Body of pancreas (tissue), 4 donors: Measurements from ENCODE around the gene SNAP25. TPM values are rescaled to one million over a fixed set of nuclear protein-coding genes. Genes with fewer than 3 reads are reported as not detected.

Experiments used
- ATAC-seq: fragments of 150-250 bp; one replicate; pipeline ENCODE4 v1.9.1; 2016
- DNase-seq, 4 donors: peaks; one replicate each; pipeline ENCODE4 v3.0.0-alpha.2; 2019
- H3K27ac ChIP-seq, 4 donors: fragments of 200-600 bp; sonication (generic); 1 replicate in 3 of 4; 2 replicates in 1 of 4; pipeline versions ENCODE4 v1.5.1 to v1.6.1; 2016 to 2019; ENCODE audit warnings: mild to moderate bottlenecking in 1 of 4, mixed read lengths in 1 of 4, moderate library complexity in 1 of 4
- H3K27me3 ChIP-seq, 2 donors: fragments of 200-600 bp; sonication (generic); one replicate each; pipeline ENCODE4 v1.6.0; 2016; ENCODE audit warnings: mild to moderate bottlenecking in 1 of 2
- H3K36me3 ChIP-seq, 2 donors: fragments of 200-600 bp; sonication (generic); replicated peaks in 1 of 2; 2 replicates each; pipeline ENCODE4 v1.5.1; 2016; ENCODE audit warnings: low read depth in 2 of 2; ENCODE audit not compliant: insufficient read depth in 1 of 2
- H3K4me1 ChIP-seq: fragments of 200-600 bp; sonication (generic); one replicate; pipeline ENCODE4 v1.6.0; 2016
- H3K4me3 ChIP-seq, 2 donors: fragments of 200-600 bp; sonication (generic); 1 replicate in 1 of 2; 2 replicates in 1 of 2; pipeline ENCODE4 v1.5.1; 2016 to 2019
- H3K9me3 ChIP-seq, 3 donors: fragments of 200-600 bp; sonication (generic); 1 replicate in 2 of 3; 2 replicates in 1 of 3; pipeline ENCODE4 v1.5.1; 2016
- POLR2A ChIP-seq, 3 donors: fragments of 450-650 bp; IDR thresholded peaks; one replicate each; pipeline ENCODE4 v1.6.1; 2016; ENCODE audit warnings: antibody characterized with exemption in 3 of 3, mild to moderate bottlenecking in 2 of 3
- WGBS, 2 donors: methylation state at CpG; one replicate each; pipeline ENCODE4 v1.1.5; 2017; 5-methylcytosine and 5-hydroxymethylcytosine counted together
- intact Hi-C: fragments of 100-400 bp; cut with DNase I; formaldehyde crosslinking; loops from one replicate; pipeline ENCODE4 v1.15.1; 2023
- total RNA-seq, 2 donors: library from RNA; depleted of rRNA; stranded (reverse); fragments of >200 nt; gene quantifications; one replicate each; pipeline ENCODE4 v1.1.0, GENCODE V29; 2016
- TF ChIP-seq, protein P1 (sequence below), 7 experiments: fragments of 450-650 bp in 4 of 7; fragments of 200-600 bp in 3 of 7; sonication (generic) in 3 of 7; IDR thresholded peaks; one replicate each; pipeline ENCODE4 v1.5.1; 2016 to 2019; ENCODE audit warnings: antibody characterized with exemption in 7 of 7

The SNAP25 gene
- total RNA-seq, 2 donors from 2014 or later = 3.4 to 10.9 TPM

DNA sequence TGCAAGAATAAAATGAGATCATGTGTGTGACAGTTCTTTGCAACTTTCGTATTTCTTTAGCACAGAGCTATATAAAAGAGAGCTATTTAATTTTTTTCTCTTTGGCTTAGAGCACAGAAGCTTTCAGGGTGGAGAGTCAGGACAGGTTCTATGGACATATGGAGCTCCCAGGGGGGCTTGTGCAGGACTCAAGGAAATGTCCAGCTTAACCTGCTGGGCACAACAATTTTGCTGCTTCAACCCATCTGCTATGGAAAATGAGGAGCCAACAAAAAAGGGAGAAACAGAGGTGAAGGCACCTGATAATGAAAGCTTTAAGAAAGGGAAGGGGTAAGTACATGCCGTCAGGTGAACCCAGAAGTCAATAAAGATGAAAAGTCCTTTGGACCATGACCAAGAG lies 5.1 kb upstream of the SNAP25 start:
- Histone ChIP-seq H3K27me3 (peaks cover 0 to 8% of the 10 kb centered on the region in 2 donors), H3K4me3 (no peak overlapping the region), H3K9me3 (no peaks in the 10 kb centered on the region), H3K36me3 (no peaks in the 10 kb centered on the region), H3K4me1 (peaks cover 6% of the 10 kb centered on the region), H3K27ac (no peak overlapping the region)
- intact Hi-C loops = no loop called here
- DNase-seq = no peak
- ATAC-seq = no peak
- TF ChIP-seq, protein P1, sequence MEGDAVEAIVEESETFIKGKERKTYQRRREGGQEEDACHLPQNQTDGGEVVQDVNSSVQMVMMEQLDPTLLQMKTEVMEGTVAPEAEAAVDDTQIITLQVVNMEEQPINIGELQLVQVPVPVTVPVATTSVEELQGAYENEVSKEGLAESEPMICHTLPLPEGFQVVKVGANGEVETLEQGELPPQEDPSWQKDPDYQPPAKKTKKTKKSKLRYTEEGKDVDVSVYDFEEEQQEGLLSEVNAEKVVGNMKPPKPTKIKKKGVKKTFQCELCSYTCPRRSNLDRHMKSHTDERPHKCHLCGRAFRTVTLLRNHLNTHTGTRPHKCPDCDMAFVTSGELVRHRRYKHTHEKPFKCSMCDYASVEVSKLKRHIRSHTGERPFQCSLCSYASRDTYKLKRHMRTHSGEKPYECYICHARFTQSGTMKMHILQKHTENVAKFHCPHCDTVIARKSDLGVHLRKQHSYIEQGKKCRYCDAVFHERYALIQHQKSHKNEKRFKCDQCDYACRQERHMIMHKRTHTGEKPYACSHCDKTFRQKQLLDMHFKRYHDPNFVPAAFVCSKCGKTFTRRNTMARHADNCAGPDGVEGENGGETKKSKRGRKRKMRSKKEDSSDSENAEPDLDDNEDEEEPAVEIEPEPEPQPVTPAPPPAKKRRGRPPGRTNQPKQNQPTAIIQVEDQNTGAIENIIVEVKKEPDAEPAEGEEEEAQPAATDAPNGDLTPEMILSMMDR (IDR thresholded peaks at IDR 0.05) = no peak
- no peak for TF ChIP-seq POLR2A (IDR thresholded peaks at IDR 0.05)
- WGBS, 2 donors = 38 to 40% methylated on average over 2 of the region's 2 CpGs

DNA sequence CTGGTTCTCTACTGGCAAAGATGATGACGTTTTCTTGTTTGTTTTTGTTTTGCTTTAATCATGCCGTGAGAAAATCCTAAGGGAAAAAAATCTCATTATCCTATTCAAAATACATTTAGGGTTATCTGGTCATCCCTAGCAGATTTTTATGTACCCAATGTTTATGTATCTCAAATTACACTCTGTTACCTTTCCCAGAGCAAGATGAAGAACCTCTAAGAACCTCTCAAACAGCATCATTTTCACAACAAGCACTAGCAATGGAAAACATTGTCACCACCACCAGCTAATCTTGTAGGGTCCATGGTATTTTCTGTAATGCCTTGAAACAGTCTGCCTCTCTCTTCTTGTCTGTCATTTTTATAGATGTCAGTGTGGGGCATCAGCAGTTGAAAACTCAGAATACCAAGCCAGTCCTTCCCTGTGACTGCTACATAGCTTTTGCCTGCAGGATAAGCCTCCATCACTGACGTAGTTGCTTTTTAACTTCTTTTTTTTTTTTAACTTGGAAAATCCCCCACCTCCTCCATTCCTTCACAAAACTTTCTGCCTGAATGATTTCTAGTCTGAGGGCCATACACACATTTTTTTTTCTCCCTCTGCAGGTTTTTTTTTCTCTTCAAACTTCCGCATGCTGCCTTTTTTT lies 2.4 kb upstream of the SNAP25 start:
- peaks cover 0 to 18% of the 10 kb centered on the region in 2 donors for H3K27me3 ChIP-seq
- no peak for ATAC-seq
- H3K36me3 ChIP-seq = no peaks in the 10 kb centered on the region
- H3K4me3 ChIP-seq = no peak overlapping the region
- 28 to 36% methylated on average over 4 of the region's 4 CpGs for WGBS, 2 donors
- no peaks in the 10 kb centered on the region for H3K9me3 ChIP-seq
- DNase-seq = no peak
- TF ChIP-seq, protein P1 (IDR thresholded peaks at IDR 0.05) = no peak
- TF ChIP-seq POLR2A (IDR thresholded peaks at IDR 0.05) = no peak
- peaks cover 17% of the 10 kb centered on the region for H3K4me1 ChIP-seq
- intact Hi-C loops = no loop called here
- H3K27ac ChIP-seq = no peak overlapping the region

DNA sequence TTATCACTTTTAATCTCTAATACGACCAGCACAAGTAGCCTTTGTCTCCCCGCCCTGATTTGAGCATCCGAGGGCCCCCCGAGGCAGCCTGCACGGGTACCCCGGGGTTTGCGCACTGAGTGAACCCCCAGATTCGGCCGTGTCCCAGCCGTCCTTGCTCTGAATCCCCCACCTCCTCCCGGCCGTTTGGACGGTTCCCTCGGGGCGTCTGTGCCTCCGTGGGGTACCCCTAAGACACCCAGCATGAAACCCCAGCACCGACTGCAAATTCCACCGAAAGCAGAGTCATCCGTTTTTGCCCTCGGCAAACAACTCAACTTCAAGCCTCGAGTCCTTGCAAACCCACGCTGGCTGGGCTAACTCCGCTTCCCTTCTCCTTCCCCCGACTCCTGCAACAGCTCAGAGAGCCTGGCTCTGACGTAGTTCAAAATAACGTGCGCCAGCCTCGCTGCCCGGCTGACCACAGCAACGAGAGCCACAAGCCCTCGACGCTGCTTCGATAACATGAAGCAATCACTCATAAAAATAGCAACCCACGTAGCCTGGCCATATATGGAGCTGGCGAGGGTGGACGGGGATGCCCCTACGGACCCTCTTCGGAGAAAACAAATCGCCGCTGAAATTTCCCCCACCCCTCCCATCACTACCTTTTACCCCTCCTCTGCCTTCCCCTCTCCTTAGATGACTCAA lies 764 bp upstream of the SNAP25 start:
- ATAC-seq (peak; percentile 31), DNase-seq (peak in 3 of 4 donors; percentile 37 to 53 (median 43))
- no peaks in the 10 kb centered on the region for H3K9me3 ChIP-seq
- H3K27ac ChIP-seq = peak overlapping the region in 2 of 4 donors; percentile 36 to 53
- intact Hi-C loops = no loop called here
- peaks cover 0 to 18% of the 10 kb centered on the region in 2 donors for H3K27me3 ChIP-seq
- no peak overlapping the region for H3K4me3 ChIP-seq
- H3K36me3 ChIP-seq = no peaks in the 10 kb centered on the region
- 1 to 3% methylated on average over 33 to 40 of the region's 40 CpGs for WGBS, 2 donors
- TF ChIP-seq, protein P1 (IDR thresholded peaks at IDR 0.05) = no peak
- peak in 2 of 3 donors; percentile 32 to 58 for TF ChIP-seq POLR2A (IDR thresholded peaks at IDR 0.05)
- H3K4me1 ChIP-seq = peaks cover 17% of the 10 kb centered on the region

DNA sequence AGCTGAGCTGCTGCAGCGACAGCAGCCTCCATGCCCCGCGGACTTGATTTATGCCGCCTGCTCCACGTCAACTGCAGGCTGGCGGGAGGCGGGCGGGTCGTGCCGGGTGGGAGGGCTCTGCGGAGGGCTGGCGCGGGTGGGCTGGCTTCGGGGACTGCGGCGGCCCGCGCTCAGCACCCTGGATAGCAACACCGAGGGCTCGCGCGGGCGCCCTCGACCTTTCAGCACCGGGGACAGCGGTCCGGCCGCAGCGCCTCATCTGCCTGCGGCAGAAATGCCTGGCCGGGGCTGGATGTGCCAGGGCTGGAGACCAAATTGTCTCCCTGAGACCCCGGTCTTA lies 792 bp downstream of the SNAP25 start:
- intact Hi-C loops = no loop called here
- peak; percentile 69 to 80 (median 72) for DNase-seq
- WGBS, 2 donors = 1 to 2% methylated on average over 14 to 32 of the region's 32 CpGs
- no peak for TF ChIP-seq POLR2A (IDR thresholded peaks at IDR 0.05)
- TF ChIP-seq, protein P1 (IDR thresholded peaks at IDR 0.05) = peak in 1 of 7 experiments; percentile 7
- H3K27ac ChIP-seq = no peak overlapping the region
- no peaks in the 10 kb centered on the region for H3K36me3 ChIP-seq
- H3K4me3 ChIP-seq = no peak overlapping the region
- peaks cover 17% of the 10 kb centered on the region for H3K4me1 ChIP-seq
- H3K9me3 ChIP-seq = no peaks in the 10 kb centered on the region
- peak; percentile 88 for ATAC-seq
- peaks cover 0 to 18% of the 10 kb centered on the region in 2 donors for H3K27me3 ChIP-seq
